Islet precursor cell (in vitro differentiated cells): Measurements from ENCODE around the gene LRRC15.

Experiments
- DNase-seq: peaks from one replicate; pipeline ENCODE4 v3.0.0-alpha.2; 2018

Gene LRRC15

DNA sequence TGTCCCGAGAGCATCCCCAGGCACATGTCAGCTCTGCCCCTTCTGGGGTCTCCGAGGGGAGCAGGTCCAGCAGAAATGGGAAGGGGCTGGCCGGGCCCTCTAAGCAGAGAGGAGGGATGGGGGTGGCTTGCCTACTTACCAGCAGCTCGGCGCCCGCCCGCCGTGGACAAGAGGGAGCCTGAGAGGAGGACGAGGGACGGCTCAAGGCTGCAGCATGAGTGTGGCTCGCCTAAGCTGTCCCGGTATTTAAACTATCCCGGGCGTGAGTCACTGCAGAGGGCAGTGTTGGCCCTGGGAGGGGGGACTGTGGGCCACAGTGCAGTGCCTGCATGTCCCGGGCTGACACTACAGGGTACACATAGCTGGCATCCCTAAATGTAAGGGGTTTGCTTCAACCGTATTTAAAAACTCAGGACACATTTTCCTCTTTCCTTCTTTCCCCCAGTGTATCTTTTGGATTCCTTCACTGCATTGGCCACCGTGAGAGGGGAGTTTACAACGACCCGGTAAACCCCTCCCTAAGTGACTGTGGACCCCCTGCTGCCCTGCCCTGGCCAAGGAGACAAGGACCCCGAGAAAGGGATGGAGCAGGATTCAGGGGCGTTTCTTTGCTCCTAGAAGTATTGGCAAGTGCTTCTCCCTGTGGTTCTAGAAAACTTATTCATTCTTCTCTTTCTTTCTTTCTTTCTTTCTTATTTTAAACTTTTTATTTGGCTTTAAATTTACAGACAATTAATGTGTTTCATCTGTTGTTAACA lies at the start of gene LRRC15:
LRRC15 (minus strand) TSS at position 222 of the 758 bp plus-strand sequence. CDS start 8,700 bp downstream, outside the sequence.
- peak; percentile 94 for DNase-seq

GRCh38 chr3:194418671-194419070 lies 49.1 kb upstream of the LRRC15 start:
- DNase-seq = no peak

- DNase-seq = peak; percentile 67
Measured at GRCh38 chr3:194407423-194407822, 37.9 kb upstream of the LRRC15 start.

GRCh38 chr3:194405766-194406165 lies 36.2 kb upstream of the LRRC15 start:
- DNase-seq = no peak

DNA sequence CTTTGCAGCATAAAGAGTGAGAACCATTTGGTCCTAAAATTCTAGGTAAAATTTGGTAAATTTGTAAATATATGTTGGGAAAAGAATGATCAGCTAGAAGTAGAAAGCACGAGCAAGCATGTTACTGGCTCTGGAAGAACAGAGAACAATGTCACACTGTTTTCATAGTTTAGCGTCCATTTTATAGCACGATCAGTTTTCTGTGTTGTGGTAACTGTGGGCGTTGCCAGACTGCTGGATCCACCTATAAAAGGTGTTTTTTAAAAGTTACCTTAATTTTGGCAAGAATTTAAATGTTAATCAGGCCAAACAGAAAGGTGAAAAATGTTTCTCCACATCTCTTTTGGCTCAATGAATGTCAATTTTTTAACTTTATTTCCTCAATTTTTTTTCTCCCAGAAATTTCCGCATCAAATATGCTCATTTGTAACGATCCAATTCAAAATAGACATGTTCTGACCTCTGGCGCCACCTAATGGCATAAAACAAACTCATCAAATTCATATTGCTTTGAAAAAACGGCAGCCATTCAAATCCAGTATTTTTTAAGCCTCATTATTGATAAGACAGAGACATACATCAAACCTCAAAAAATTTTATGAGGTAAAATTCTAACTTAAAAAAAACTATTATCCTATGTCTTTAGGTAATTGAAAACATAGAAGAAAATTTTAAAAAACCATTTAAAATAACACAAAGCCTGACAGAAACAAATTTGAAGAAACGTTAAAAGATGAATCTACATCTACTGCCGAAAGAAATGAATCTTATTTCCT lies 35.0 kb upstream of the LRRC15 start:
- no peak for DNase-seq

- no peak for DNase-seq
Measured at GRCh38 chr3:194401868-194402329, 32.4 kb upstream of the LRRC15 start.

GRCh38 chr3:194401346-194401745 lies 31.8 kb upstream of the LRRC15 start:
- no peak for DNase-seq

- no peak for DNase-seq
Measured at GRCh38 chr3:194399874-194400411, 30.4 kb upstream of the LRRC15 start.

DNA sequence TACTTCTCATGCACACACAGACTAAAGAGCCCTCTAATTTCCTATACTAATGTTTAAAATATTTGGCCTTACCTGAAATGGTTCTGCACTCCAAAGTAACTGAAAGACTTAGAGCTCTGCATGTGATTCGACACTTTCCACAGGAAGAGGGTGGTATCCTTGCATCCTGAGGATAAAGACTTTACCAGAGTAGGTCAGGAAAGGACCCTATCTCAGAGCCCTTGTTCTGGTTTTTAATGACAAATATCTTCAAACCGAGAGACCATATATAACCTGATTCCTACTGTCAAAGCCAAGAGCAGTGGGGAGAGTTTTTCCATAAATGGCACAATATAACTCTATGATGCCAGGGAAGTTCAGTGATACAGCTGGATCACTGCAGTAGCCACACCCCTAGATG lies 29.6 kb upstream of the LRRC15 start, which contains the start of gene GP5:
GP5 (minus strand) TSS at position 101 of the 400 bp plus-strand sequence. CDS start 984 bp downstream, outside the sequence.
- no peak for DNase-seq

GRCh38 chr3:194397757-194398312 lies 28.3 kb upstream of the LRRC15 start:
- peak; percentile 73 for DNase-seq

DNA sequence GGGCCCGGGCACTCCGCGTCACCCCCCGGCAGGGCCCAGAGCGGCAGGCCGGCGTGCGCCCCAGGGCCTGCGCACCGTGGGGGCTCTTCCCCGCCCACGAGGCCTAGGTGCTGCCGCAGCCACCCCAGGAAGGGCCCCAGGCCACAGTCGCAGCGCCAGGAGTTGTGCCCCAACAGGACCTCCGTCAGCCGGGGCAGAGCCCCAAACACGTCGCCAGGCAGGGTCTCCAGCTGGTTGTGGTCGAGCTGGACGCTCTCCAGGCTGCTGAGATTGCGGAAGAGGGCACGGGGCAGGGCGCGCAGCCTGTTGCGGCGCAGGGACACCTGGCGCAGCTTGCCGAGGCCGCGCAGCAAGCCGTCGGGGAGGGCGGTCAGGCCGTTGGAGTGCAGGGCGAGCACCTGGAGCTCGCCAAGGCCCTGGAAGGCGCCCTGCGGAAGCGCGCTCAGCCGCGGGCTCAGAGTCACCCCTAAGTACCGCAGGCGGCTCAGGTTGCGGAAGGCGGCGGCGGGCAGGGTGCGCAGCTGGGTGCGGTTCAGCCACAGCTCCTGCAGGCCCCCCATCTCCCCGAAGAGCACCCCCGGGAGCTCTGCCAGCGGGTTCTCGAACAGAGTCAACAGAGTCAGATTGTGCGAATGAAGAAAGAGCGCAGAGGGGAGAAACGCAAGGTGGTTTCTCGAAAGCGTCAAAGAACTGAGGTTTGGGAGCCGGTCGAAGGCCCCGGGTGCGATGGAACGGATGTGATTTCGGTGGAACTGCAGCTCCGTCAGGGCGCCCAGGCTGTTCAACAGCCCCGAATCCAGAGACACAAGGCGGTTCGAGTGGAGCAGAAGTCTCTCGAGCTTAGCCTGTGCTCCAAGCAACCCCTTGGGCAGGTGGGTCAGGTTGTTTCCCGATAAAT lies 27.6 kb upstream of the LRRC15 start:
- no peak for DNase-seq

- no peak for DNase-seq
Measured at GRCh38 chr3:194396539-194396858, 27.0 kb upstream of the LRRC15 start.

GRCh38 chr3:194395778-194396538 lies 26.4 kb upstream of the LRRC15 start:
- peak; percentile 78 for DNase-seq

DNA sequence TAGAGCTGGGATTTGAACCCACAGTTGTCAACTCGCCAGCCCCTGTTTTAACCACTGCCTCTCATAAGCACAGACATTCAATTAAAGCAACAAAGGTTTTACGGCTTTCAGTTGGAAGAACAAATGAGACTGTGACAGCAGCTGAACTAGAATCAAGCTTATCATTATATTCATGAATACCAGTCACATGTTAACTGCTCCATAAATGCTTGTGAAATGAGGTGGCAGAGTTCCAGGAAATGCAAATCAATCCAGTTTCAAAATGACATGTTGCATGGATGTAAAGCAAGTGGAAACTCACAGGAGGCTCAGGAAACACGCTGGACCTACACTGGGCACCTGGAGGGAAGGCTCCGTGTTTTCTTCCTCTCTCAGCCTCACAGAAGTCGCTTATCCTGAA lies 25.7 kb upstream of the LRRC15 start:
- no peak for DNase-seq

- DNase-seq = no peak
Measured at GRCh38 chr3:194392576-194392975, 23.0 kb upstream of the LRRC15 start.

DNA sequence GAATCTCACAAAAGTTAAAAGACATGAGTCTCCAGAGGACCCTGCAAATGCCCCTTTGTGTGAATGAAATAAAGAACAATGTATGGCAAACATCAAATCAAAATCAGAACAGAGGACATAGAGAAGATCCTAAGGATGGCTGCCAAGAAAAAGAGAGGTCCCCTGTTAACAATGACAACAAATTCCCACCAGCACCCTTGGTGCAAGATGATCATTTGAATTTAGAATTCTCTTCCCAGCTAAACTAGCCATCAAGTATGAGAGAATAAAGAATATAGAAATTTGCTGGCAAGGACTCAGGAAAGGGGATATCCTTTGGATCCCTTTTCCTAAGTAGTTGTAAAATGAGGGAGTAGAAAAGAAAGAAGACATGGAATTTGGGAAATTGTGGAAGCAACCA lies 21.3 kb upstream of the LRRC15 start:
- DNase-seq = no peak

DNA sequence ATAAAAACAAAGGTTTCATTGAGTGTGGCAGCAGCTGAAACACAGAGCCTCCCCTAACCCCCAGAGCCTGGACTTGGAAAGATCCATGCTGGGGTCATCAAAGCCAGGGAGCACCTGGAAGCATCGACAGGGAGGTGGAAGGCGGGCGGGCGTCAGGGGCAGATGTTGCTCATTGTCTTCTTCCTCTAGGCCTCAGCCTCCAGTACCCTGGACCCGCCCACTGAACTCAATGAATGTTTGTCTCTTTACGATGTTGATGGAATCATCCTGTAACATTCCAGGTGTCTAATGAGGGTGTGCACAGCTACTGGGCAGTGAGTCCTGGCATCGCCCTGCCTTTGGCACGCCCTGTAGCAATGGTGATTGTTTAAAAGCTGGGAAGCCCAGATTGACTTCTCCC lies 19.7 kb upstream of the LRRC15 start:
- no peak for DNase-seq

DNA sequence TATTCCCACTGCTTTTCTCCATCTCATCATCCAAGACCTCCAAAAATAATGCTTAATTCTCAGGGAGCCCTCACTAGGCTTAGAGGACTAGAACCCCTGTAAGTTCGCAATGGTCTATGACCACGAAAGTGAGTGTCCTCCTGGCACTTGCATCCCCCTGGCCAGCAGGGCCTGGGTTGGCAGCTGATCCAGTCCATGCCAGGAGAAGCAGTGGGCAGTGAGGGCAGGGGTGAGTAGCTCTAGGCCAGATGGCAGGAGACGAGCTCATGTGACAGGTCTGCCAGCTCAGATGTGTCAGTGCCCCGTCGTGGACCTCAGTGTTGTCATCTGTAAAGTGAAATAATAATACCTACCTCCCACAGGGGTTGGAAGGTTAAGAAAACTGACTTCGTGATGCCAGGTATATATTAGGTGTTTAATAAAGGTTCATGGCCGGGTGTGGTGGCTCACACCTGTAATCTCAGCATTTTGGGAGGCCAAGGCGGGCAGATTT lies 18.4 kb upstream of the LRRC15 start:
- no peak for DNase-seq

- no peak for DNase-seq
Measured at GRCh38 chr3:194387276-194387675, 17.7 kb upstream of the LRRC15 start.

DNA sequence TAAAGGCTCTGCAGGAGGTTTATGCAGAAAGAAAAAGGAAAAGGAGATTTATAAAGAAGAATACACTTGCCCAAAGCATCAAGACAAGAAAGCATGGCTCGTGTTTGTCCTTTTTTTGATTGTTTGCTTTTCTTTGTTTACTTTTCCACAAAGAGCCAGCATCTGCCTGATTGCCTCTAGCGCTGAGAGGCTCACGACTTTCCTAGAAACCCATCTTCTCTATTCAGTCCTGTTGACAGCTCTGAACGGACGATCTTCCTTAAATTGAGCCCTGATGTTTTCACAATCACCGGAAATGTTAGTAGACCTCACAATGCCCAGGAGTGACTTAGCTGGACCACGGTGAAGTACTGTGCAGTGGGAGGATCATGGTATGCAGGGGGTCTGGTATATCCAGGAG lies 17.1 kb upstream of the LRRC15 start:
- no peak for DNase-seq

GRCh38 chr3:194386066-194386465 lies 16.5 kb upstream of the LRRC15 start:
- DNase-seq = peak; percentile 51
